ENCODE results near the gene AUH. TPM values are rescaled to one million over a fixed set of nuclear protein-coding genes. Genes with fewer than 3 reads are reported as not detected.

The AUH gene
- total RNA-seq, 4 donors from 2014 or later: 37.1 to 59.9 (median 49.7) TPM

- Histone ChIP-seq H3K27ac (no peak overlapping the region), H3K27me3 (no peaks in the 10 kb centered on the region), H3K4me3 (no peak overlapping the region), H3K36me3 (no peaks in the 10 kb centered on the region), H3K9me3 (peaks cover 0 to 5% (median 0%) of the 10 kb centered on the region in 4 donors), H3K4me1 (peaks cover 0 to 11% (median 5%) of the 10 kb centered on the region in 4 donors)
- TF ChIP-seq POLR2A (IDR thresholded peaks at IDR 0.05) (no peak), CTCF (IDR thresholded peaks at IDR 0.05) (no peak)
- DNase-seq: no peak
Observed at GRCh38 chr9:91170951-91171350, 190.8 kb downstream of the AUH start.

GRCh38 chr9:91166796-91167366, 194.8 kb downstream of the AUH start:
- Histone ChIP-seq H3K9me3 (peaks cover 0 to 5% (median 0%) of the 10 kb centered on the region in 4 donors), H3K27ac (peak overlapping the region in 1 of 4 donors; percentile 83), H3K27me3 (no peaks in the 10 kb centered on the region), H3K4me3 (no peak overlapping the region), H3K4me1 (peaks cover 9 to 49% (median 20%) of the 10 kb centered on the region in 4 donors), H3K36me3 (no peaks in the 10 kb centered on the region)
- TF ChIP-seq CTCF (IDR thresholded peaks at IDR 0.05): no peak
- no peak for TF ChIP-seq POLR2A (IDR thresholded peaks at IDR 0.05)
- peak in 1 of 3 donors; percentile 39 for DNase-seq

- no peaks in the 10 kb centered on the region for H3K36me3 ChIP-seq
- TF ChIP-seq CTCF (IDR thresholded peaks at IDR 0.05) (no peak), POLR2A (IDR thresholded peaks at IDR 0.05) (peak in 1 of 2 donors; percentile 38)
- peak; percentile 72 to 95 (median 91) for DNase-seq
- no peaks in the 10 kb centered on the region for H3K27me3 ChIP-seq
- H3K27ac ChIP-seq: peak overlapping the region; percentile 67 to 89 (median 82)
- H3K4me3 ChIP-seq: no peak overlapping the region
- peaks cover 9 to 52% (median 20%) of the 10 kb centered on the region in 4 donors for H3K4me1 ChIP-seq
- H3K9me3 ChIP-seq: no peaks in the 10 kb centered on the region
Observed at GRCh38 chr9:91164724-91165520, 196.8 kb downstream of the AUH start.

Other genes with a start within 250 kb of the AUH start
- 10 to 100 TPM; 14.0 to 31.4 (median 20.4) TPM for gene NFIL3, start 61.9 kb upstream of the AUH start, total RNA-seq

Data from Peyer's patch (tissue), 4 donors.